CD14-positive monocyte (primary cell): Measurements from ENCODE around the gene IGF2. TPM values are rescaled to one million over a fixed set of nuclear protein-coding genes. Genes with fewer than 3 reads are reported as not detected.

Experiments used
- DNase-seq, 3 donors: peaks; one replicate each; pipeline ENCODE4 v3.0.0-alpha.2; 2011 to 2022
- H2AFZ ChIP-seq: 2 replicates; pipeline ENCODE4 v1.6.0; 2012; ENCODE audit warnings: mild to moderate bottlenecking, low read depth, low read length, inconsistent platforms; ENCODE audit not compliant: insufficient read depth, poor library complexity, severe bottlenecking
- H3K27ac ChIP-seq, 2 donors: 1 replicate in 1 of 2; 2 replicates in 1 of 2; pipeline ENCODE4 v1.5.1; 2012 to 2013; ENCODE audit warnings: low read length in 2 of 2, control low read depth in 1 of 2, inconsistent platforms in 1 of 2, low read depth in 1 of 2, mild to moderate bottlenecking in 1 of 2
- H3K27me3 ChIP-seq, 2 donors: one replicate each; pipeline versions ENCODE4 v1.6.0 to v1.6.1; 2011 to 2013; ENCODE audit warnings: low read length in 2 of 2; ENCODE audit not compliant: control insufficient read depth in 2 of 2, insufficient read depth in 2 of 2
- H3K36me3 ChIP-seq, 2 donors: replicated peaks in 1 of 2; 1 replicate in 1 of 2; 2 replicates in 1 of 2; pipeline versions ENCODE4 v1.5.1 to v1.6.1; 2012 to 2013; ENCODE audit warnings: low read length in 2 of 2, control low read depth in 1 of 2, inconsistent platforms in 1 of 2, mild to moderate bottlenecking in 1 of 2; ENCODE audit not compliant: insufficient read depth in 2 of 2, control insufficient read depth in 1 of 2
- H3K4me1 ChIP-seq, 2 donors: 1 replicate in 1 of 2; 2 replicates in 1 of 2; pipeline versions ENCODE4 v1.5.1 to v1.6.1; 2012 to 2013; ENCODE audit warnings: low read length in 2 of 2, control low read depth in 1 of 2, inconsistent platforms in 1 of 2, mild to moderate bottlenecking in 1 of 2, moderate library complexity in 1 of 2; ENCODE audit not compliant: insufficient read depth in 2 of 2, control insufficient read depth in 1 of 2
- H3K4me2 ChIP-seq: replicated peaks from 2 replicates; pipeline ENCODE3; 2012; ENCODE audit warnings: low read length, moderate library complexity, mild to moderate bottlenecking; ENCODE audit not compliant: poor library complexity, severe bottlenecking; ENCODE audit errors: extremely low read depth
- H3K4me3 ChIP-seq, 3 experiments: fragments of 200-600 bp in 1 of 3; sonication (generic) in 1 of 3; replicated peaks in 1 of 3; 1 replicate in 2 of 3; 2 replicates in 1 of 3; pipeline ENCODE4 v1.5.1; 2011 to 2013; ENCODE audit warnings: low read length in 3 of 3, mild to moderate bottlenecking in 3 of 3, control low read depth in 2 of 3, low read depth in 2 of 3, inconsistent platforms in 1 of 3, moderate library complexity in 1 of 3
- H3K79me2 ChIP-seq: 2 replicates; pipeline ENCODE4 v1.6.0; 2012; ENCODE audit warnings: mild to moderate bottlenecking, control low read depth, inconsistent platforms, low read length, moderate library complexity; ENCODE audit not compliant: insufficient read depth
- H3K9ac ChIP-seq: 2 replicates; pipeline ENCODE4 v1.6.0; 2017; ENCODE audit warnings: low read length, mild to moderate bottlenecking; ENCODE audit not compliant: insufficient read depth, poor library complexity, severe bottlenecking
- H3K9me3 ChIP-seq, 2 donors: replicated peaks in 1 of 2; 1 replicate in 1 of 2; 2 replicates in 1 of 2; pipeline versions ENCODE4 v1.5.1 to v1.6.1; 2012 to 2013; ENCODE audit warnings: low read length in 2 of 2, control low read depth in 1 of 2; ENCODE audit not compliant: control insufficient read depth in 1 of 2, insufficient read depth in 1 of 2
- H4K20me1 ChIP-seq: 2 replicates; pipeline ENCODE4 v1.6.0; 2012; ENCODE audit warnings: mild to moderate bottlenecking, low read length, control low read depth, moderate library complexity; ENCODE audit not compliant: insufficient read depth
- H3K27ac Mint-ChIP-seq, 7 donors: one replicate each; pipeline ENCODE4 v1.8.0; 2020; ENCODE audit warnings: mild to moderate bottlenecking in 7 of 7, mixed read lengths in 7 of 7, moderate library complexity in 6 of 7, inconsistent platforms in 2 of 7
- H3K27me3 Mint-ChIP-seq, 3 donors: one replicate each; pipeline ENCODE4 v1.8.0; 2021 to 2022; ENCODE audit warnings: low read depth in 3 of 3, mild to moderate bottlenecking in 3 of 3, mixed read lengths in 3 of 3, moderate library complexity in 3 of 3, inconsistent platforms in 1 of 3
- H3K36me3 Mint-ChIP-seq, 2 donors: one replicate each; pipeline ENCODE4 v1.8.0; 2020; ENCODE audit warnings: mixed read lengths in 2 of 2, inconsistent platforms in 1 of 2, mild to moderate bottlenecking in 1 of 2
- H3K4me1 Mint-ChIP-seq: one replicate; pipeline ENCODE4 v1.8.0; 2020; ENCODE audit warnings: mild to moderate bottlenecking, mixed read lengths
- H3K4me3 Mint-ChIP-seq, 2 donors: one replicate each; pipeline ENCODE4 v1.8.0; 2020; ENCODE audit warnings: mild to moderate bottlenecking in 2 of 2, mixed read lengths in 2 of 2, moderate library complexity in 1 of 2
- H3K9me3 Mint-ChIP-seq, 7 donors: one replicate each; pipeline ENCODE4 v1.8.0; 2020 to 2022; ENCODE audit warnings: mixed read lengths in 7 of 7, mild to moderate bottlenecking in 6 of 7, moderate library complexity in 6 of 7, inconsistent platforms in 2 of 7
- WGBS: methylation state at CpG from one replicate; pipeline ENCODE4 v1.1.5; 2013; ENCODE audit warnings: missing lambda C conversion rate; ENCODE audit not compliant: insufficient coverage; 5-methylcytosine and 5-hydroxymethylcytosine counted together
- intact Hi-C, 2 donors: fragments of 100-400 bp; cut with micrococcal nuclease; formaldehyde crosslinking; loops; one replicate each; pipeline versions ENCODE4 v1.15.0 to v1.15.1; 2023
- polyA plus RNA-seq, 3 donors: library from polyadenylated mRNA; depleted of rRNA in 1 of 3; unstranded in 2 of 3; stranded (reverse) in 1 of 3; fragments of 300-500 nt in 2 of 3; fragments of >200 nt in 1 of 3; fragmentation: Illumina TruSeq in 2 of 3; gene quantifications; 1 replicate in 2 of 3; 2 replicates in 1 of 3; pipeline ENCODE4 v1.2.3, GENCODE V29; 2012 to 2021
- TF ChIP-seq, protein P1 (sequence below): fragments of 200-600 bp; IDR thresholded peaks from one replicate; pipeline ENCODE4 v1.8.0; 2022; ENCODE audit warnings: antibody characterized with exemption, mild to moderate bottlenecking

The IGF2 gene
- polyA plus RNA-seq, 3 donors = not detected

- Histone ChIP-seq H3K9me3 (no peaks in the 10 kb centered on the region), H3K79me2 (no peaks in the 10 kb centered on the region), H2AFZ (no peak overlapping the region), H3K4me3 (no peak overlapping the region), H4K20me1 (no peaks in the 10 kb centered on the region), H3K27ac (no peak overlapping the region), H3K36me3 (no peaks in the 10 kb centered on the region), H3K9ac (no peak overlapping the region), H3K4me2 (peak overlapping the region; percentile 49), H3K4me1 (peaks cover 20 to 31% of the 10 kb centered on the region in 2 donors), H3K27me3 (peaks cover 0 to 10% of the 10 kb centered on the region in 2 donors)
- WGBS = 92% methylated on average over 7 of the region's 7 CpGs
- TF ChIP-seq, protein P1, sequence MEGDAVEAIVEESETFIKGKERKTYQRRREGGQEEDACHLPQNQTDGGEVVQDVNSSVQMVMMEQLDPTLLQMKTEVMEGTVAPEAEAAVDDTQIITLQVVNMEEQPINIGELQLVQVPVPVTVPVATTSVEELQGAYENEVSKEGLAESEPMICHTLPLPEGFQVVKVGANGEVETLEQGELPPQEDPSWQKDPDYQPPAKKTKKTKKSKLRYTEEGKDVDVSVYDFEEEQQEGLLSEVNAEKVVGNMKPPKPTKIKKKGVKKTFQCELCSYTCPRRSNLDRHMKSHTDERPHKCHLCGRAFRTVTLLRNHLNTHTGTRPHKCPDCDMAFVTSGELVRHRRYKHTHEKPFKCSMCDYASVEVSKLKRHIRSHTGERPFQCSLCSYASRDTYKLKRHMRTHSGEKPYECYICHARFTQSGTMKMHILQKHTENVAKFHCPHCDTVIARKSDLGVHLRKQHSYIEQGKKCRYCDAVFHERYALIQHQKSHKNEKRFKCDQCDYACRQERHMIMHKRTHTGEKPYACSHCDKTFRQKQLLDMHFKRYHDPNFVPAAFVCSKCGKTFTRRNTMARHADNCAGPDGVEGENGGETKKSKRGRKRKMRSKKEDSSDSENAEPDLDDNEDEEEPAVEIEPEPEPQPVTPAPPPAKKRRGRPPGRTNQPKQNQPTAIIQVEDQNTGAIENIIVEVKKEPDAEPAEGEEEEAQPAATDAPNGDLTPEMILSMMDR = no peak
- no peak for DNase-seq
- peaks cover 18% of the 10 kb centered on the region for H3K4me1 Mint-ChIP-seq
- H3K27ac Mint-ChIP-seq = no peak overlapping the region
- peaks cover 13 to 17% (median 14%) of the 10 kb centered on the region in 3 donors for H3K27me3 Mint-ChIP-seq
- intact Hi-C loops = no loop called here
- H3K4me3 Mint-ChIP-seq = no peak overlapping the region
- peaks cover 0 to 3% (median 0%) of the 10 kb centered on the region in 7 donors for H3K9me3 Mint-ChIP-seq
- no peaks in the 10 kb centered on the region for H3K36me3 Mint-ChIP-seq
These were observed 48.1 kb upstream of the IGF2 start for GRCh38 chr11:2187280-2187707.

DNA sequence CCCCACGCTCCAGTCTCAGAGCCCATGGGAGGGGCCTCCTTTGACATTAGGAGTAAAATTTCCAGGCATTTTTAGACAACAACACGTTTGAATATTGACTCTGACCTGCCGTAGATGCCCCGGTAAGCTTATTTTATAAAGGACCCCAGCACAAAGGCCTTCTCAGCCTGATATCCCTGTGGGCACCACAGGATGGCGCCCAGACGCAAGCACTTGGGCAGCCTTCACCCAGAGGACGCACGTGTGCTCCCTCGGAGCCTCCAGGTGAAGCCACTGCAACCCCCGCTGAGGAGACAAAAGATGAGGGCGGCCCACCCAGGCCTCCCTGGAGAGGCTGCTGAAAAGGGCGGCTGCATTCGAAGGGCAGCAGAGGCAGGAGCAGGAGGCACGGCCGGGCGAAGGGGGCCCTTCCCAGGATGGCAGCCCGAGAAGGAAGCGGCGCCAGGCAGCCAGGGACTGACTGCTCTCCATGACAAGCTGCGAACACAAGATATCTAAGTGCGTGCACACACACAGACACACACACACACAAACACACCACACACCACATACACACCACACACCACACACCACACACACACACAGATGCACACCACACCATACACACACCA is 47.6 kb upstream of the IGF2 start:
- H2AFZ ChIP-seq = peak overlapping the region; percentile 52

More for the DNA sequence above, 47.6 kb upstream of the IGF2 start:
- Histone ChIP-seq H3K4me1 (peaks cover 15 to 26% of the 10 kb centered on the region in 2 donors), H3K27ac (no peak overlapping the region), H3K79me2 (no peaks in the 10 kb centered on the region), H3K36me3 (no peaks in the 10 kb centered on the region), H3K4me2 (peak overlapping the region; percentile 49), H3K9ac (no peak overlapping the region), H3K4me3 (peak overlapping the region in 1 of 3 experiments; percentile 31), H3K9me3 (no peaks in the 10 kb centered on the region), H3K27me3 (peaks cover 0 to 10% of the 10 kb centered on the region in 2 donors), H4K20me1 (no peaks in the 10 kb centered on the region)
- H3K27ac Mint-ChIP-seq = no peak overlapping the region
- H3K4me3 Mint-ChIP-seq = no peak overlapping the region
- no peaks in the 10 kb centered on the region for H3K36me3 Mint-ChIP-seq
- DNase-seq = peak; percentile 36 to 50 (median 40)
- intact Hi-C loops = loop anchor here in 1 of 2 donors (1.0 kb wide), 1 partner anchor 233 kb away; no protein-coding TSS in a partner anchor
- peaks cover 0 to 3% (median 0%) of the 10 kb centered on the region in 7 donors for H3K9me3 Mint-ChIP-seq
- peaks cover 15% of the 10 kb centered on the region for H3K4me1 Mint-ChIP-seq
- 1% methylated on average over 21 of the region's 21 CpGs for WGBS
- H3K27me3 Mint-ChIP-seq = peaks cover 13 to 17% (median 14%) of the 10 kb centered on the region in 3 donors
- TF ChIP-seq, protein P1 = peak; percentile 77
